Upper lobe of left lung (tissue), 6 donors: ENCODE measurements around the gene LAMP2. TPM values are rescaled to one million over a fixed set of nuclear protein-coding genes. Genes with fewer than 3 reads are reported as not detected.
"Not testable (repeated sequence)": the region's sequence is repeated elsewhere in the genome, so short reads cannot be mapped to it uniquely, and the experiment has no call there.

Source experiments
- ATAC-seq, 2 donors: fragments of 200-7000 bp; cut with Tn5 transposase; one replicate each; pipeline ENCODE4 v1.9.1; 2022; ENCODE audit warnings: mild to moderate bottlenecking in 2 of 2, moderate library complexity in 2 of 2; ENCODE audit not compliant: low FRiP score in 2 of 2
- DNase-seq, 2 donors: peaks; one replicate each; pipeline ENCODE4 v3.0.0-alpha.2; 2019 to 2020
- H3K27ac ChIP-seq, 4 donors: fragments of 200-600 bp; sonication (generic); one replicate each; pipeline ENCODE4 v1.5.1; 2016 to 2019
- H3K27me3 ChIP-seq, 4 donors: fragments of 200-600 bp; sonication (generic); one replicate each; pipeline ENCODE4 v1.5.1; 2017 to 2019
- H3K36me3 ChIP-seq, 4 donors: fragments of 200-600 bp; sonication (generic); one replicate each; pipeline ENCODE4 v1.5.1; 2016 to 2019
- H3K4me1 ChIP-seq, 4 donors: fragments of 200-600 bp; sonication (generic); one replicate each; pipeline ENCODE4 v1.5.1; 2018 to 2019
- H3K4me3 ChIP-seq, 4 donors: fragments of 200-600 bp; sonication (generic); one replicate each; pipeline ENCODE4 v1.5.1; 2017 to 2019; ENCODE audit warnings: mild to moderate bottlenecking in 2 of 4, moderate library complexity in 1 of 4
- H3K9me3 ChIP-seq, 4 donors: fragments of 200-600 bp; sonication (generic); one replicate each; pipeline ENCODE4 v1.5.1; 2018 to 2019
- EP300 ChIP-seq, 4 donors: sonication (generic); formaldehyde crosslinking; IDR thresholded peaks; one replicate each; pipeline ENCODE4 v1.5.1; 2017; ENCODE audit warnings: antibody characterized with exemption in 4 of 4, control low read depth in 2 of 4
- POLR2A ChIP-seq, 4 donors: fragments of 450-650 bp; IDR thresholded peaks; one replicate each; pipeline ENCODE4 v1.5.1; 2016 to 2017; ENCODE audit warnings: antibody characterized with exemption in 4 of 4, mild to moderate bottlenecking in 2 of 4
- POLR2AphosphoS5 ChIP-seq, 2 donors: sonication (generic); formaldehyde crosslinking; IDR thresholded peaks; one replicate each; pipeline ENCODE4 v1.5.1; 2017; ENCODE audit warnings: antibody characterized with exemption in 2 of 2
- WGBS, 2 donors: methylation state at CpG; one replicate each; pipeline ENCODE4 v1.1.5; 2017 to 2018; 5-methylcytosine and 5-hydroxymethylcytosine counted together
- total RNA-seq, 6 donors: library from RNA; depleted of rRNA in 4 of 6; stranded (reverse); fragments of >200 nt in 4 of 6; gene quantifications; one replicate each; pipeline versions ENCODE4 v1.1.0 to v1.2.1, GENCODE V29; 2016 to 2021
- TF ChIP-seq, protein P1 (sequence below), 6 experiments: fragments of 450-650 bp in 4 of 6; fragments of 200-600 bp in 2 of 6; sonication (generic) in 2 of 6; IDR thresholded peaks; one replicate each; pipeline ENCODE4 v1.5.1; 2016 to 2019; ENCODE audit warnings: antibody characterized with exemption in 6 of 6
- donor health status: DM: no; HTN: no; CAD: no; lungs with moderate emphysema.
- donor health status: DM: no; HTN: yes; CAD: no; lungs with severe emphysema.

The LAMP2 gene
- total RNA-seq, 6 donors from 2014 or later = 28.0 to 145 (median 125) TPM

DNA sequence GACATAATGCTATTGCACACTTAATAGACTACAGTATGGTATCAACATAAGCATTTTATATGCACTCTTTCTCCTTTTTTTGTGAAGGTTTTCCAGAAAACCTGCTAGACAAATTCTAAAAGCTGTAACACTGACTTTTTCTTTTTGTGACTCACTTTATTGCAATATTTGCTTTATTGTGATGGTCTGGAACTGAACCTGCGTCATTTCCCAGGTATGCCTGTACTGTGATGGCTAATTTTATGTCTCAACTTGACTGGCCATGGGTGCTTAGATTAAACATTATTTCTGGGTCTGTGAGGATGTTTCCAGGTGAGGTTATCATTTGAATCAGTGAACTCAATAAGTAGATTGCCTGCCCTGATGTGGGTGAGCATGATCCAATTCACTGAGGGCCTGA is 35.5 kb upstream of the LAMP2 start:
- no peak overlapping the region for H3K4me3 ChIP-seq
- ATAC-seq = no peak
- no peaks in the 10 kb centered on the region for H3K36me3 ChIP-seq
- 81 to 83% methylated on average over 1 of the region's 1 CpG for WGBS, 2 donors
- H3K4me1 ChIP-seq = no peaks in the 10 kb centered on the region
- DNase-seq = no peak
- no peak overlapping the region for H3K27ac ChIP-seq
- no peak for TF ChIP-seq POLR2A (IDR thresholded peaks at IDR 0.05)
- no peak for TF ChIP-seq POLR2AphosphoS5 (IDR thresholded peaks at IDR 0.05)
- TF ChIP-seq EP300 (IDR thresholded peaks at IDR 0.05) = no peak
- TF ChIP-seq, protein P1, sequence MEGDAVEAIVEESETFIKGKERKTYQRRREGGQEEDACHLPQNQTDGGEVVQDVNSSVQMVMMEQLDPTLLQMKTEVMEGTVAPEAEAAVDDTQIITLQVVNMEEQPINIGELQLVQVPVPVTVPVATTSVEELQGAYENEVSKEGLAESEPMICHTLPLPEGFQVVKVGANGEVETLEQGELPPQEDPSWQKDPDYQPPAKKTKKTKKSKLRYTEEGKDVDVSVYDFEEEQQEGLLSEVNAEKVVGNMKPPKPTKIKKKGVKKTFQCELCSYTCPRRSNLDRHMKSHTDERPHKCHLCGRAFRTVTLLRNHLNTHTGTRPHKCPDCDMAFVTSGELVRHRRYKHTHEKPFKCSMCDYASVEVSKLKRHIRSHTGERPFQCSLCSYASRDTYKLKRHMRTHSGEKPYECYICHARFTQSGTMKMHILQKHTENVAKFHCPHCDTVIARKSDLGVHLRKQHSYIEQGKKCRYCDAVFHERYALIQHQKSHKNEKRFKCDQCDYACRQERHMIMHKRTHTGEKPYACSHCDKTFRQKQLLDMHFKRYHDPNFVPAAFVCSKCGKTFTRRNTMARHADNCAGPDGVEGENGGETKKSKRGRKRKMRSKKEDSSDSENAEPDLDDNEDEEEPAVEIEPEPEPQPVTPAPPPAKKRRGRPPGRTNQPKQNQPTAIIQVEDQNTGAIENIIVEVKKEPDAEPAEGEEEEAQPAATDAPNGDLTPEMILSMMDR (IDR thresholded peaks at IDR 0.05) = no peak
- no peaks in the 10 kb centered on the region for H3K9me3 ChIP-seq
- H3K27me3 ChIP-seq = no peaks in the 10 kb centered on the region

DNA sequence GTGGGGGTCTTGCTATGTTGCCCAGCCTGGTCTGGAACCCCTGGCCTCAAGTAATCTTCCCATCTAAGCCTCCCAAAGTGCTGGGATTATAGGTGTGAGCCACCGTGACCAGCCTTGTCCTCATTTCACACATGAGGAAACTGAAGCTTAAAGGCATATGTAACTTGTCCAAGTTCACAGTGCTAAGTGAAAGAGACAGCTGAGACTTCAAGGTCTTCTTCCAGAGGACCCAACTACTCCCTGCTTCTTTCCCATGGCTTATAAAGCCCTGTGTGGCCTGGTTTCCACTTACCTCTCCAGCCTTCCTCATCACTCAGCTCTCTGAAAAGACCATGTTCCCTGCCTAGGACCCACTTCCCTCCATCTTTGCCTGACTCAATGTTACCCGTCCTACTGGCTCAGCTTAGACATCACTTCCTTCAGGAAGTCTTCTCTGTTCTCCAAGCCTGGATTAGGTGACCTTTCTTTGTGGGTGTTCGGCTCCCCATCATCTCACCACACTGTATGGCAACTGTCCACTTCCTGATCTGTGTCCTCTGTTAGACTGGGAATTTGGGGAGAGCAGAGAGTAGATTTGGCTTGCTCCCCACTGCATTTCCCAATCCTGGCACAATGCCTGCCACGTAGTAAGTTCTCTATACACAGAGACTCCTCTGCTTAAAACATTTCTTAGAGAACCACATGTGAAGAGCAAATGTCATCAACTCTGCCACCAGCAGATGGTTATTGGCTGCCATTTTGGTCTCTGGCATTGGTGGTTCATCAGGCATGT is 30.4 kb upstream of the LAMP2 start:
- WGBS, 2 donors = 52 to 72% methylated on average over 3 to 4 of the region's 4 CpGs
- TF ChIP-seq POLR2A (IDR thresholded peaks at IDR 0.05) (no peak), POLR2AphosphoS5 (IDR thresholded peaks at IDR 0.05) (no peak), EP300 (IDR thresholded peaks at IDR 0.05) (no peak)
- Histone ChIP-seq H3K9me3 (no peaks in the 10 kb centered on the region), H3K4me1 (peaks cover 0 to 4% (median 0%) of the 10 kb centered on the region in 4 donors), H3K4me3 (no peak overlapping the region), H3K27ac (no peak overlapping the region), H3K27me3 (no peaks in the 10 kb centered on the region), H3K36me3 (no peaks in the 10 kb centered on the region)
- no peak for ATAC-seq
- no peak for DNase-seq

GRCh38 chrX:120490119-120490518 is 21.0 kb upstream of the LAMP2 start:
- 100% methylated on average over 1 to 2 of the region's 2 CpGs for WGBS, 2 donors
- not testable (repeated sequence) for DNase-seq, H3K27ac ChIP-seq, H3K4me3 ChIP-seq, H3K36me3 ChIP-seq, H3K9me3 ChIP-seq, H3K4me1 ChIP-seq, H3K27me3 ChIP-seq, ATAC-seq

- Histone ChIP-seq H3K27me3 (no peaks in the 10 kb centered on the region), H3K27ac (no peak overlapping the region), H3K4me3 (no peak overlapping the region), H3K4me1 (peaks cover 0 to 7% (median 2%) of the 10 kb centered on the region in 4 donors), H3K9me3 (no peaks in the 10 kb centered on the region), H3K36me3 (no peaks in the 10 kb centered on the region)
- ATAC-seq (no peak), DNase-seq (no peak)
- WGBS, 2 donors = 49 to 66% methylated on average over 9 of the region's 9 CpGs
- TF ChIP-seq POLR2A (IDR thresholded peaks at IDR 0.05) (no peak), EP300 (IDR thresholded peaks at IDR 0.05) (no peak), POLR2AphosphoS5 (IDR thresholded peaks at IDR 0.05) (no peak)
- TF ChIP-seq, protein P1 (IDR thresholded peaks at IDR 0.05) = no peak
These were observed 17.7 kb upstream of the LAMP2 start for GRCh38 chrX:120486786-120487185.

GRCh38 chrX:120485638-120486520 is 16.8 kb upstream of the LAMP2 start:
- TF ChIP-seq POLR2AphosphoS5 (IDR thresholded peaks at IDR 0.05) = peak; percentile 10 to 21
- TF ChIP-seq, protein P1 (IDR thresholded peaks at IDR 0.05) = peak; percentile 34 to 70 (median 56)
- peak in 1 of 4 donors; percentile 43 for TF ChIP-seq POLR2A (IDR thresholded peaks at IDR 0.05)
- no peak for TF ChIP-seq EP300 (IDR thresholded peaks at IDR 0.05)
- peak; percentile 71 to 88 for DNase-seq
- Histone ChIP-seq H3K9me3 (no peaks in the 10 kb centered on the region), H3K27ac (peak overlapping the region; percentile 81 to 89 (median 83)), H3K4me3 (peak overlapping the region in 3 of 4 donors; percentile 40 to 56 (median 49)), H3K4me1 (peaks cover 0 to 7% (median 2%) of the 10 kb centered on the region in 4 donors), H3K27me3 (no peaks in the 10 kb centered on the region), H3K36me3 (no peaks in the 10 kb centered on the region)
- 0 to 30% methylated on average over 25 to 39 of the region's 39 CpGs for WGBS, 2 donors
- peak; percentile 88 to 96 for ATAC-seq
